GM12891 (cell line): Measurements from ENCODE around the gene TOP1.

Experiments
- DNase-seq: peaks from one replicate; pipeline ENCODE4 v3.0.0; 2011; ENCODE audit warnings: low spot score; ENCODE audit not compliant: insufficient read length
- FAIRE-seq: peaks from 2 replicates; lab custom pipeline; 2011; peaks lifted over from hg19 to GRCh38; lab: Jason Lieb, UNC
- PAX5 ChIP-seq: IDR thresholded peaks from 2 replicates; pipeline ENCODE4 v1.6.1; 2011; ENCODE audit warnings: low read length, moderate library complexity, mild to moderate bottlenecking; ENCODE audit not compliant: insufficient read depth, severe bottlenecking
- POLR2A ChIP-seq: IDR thresholded peaks from 2 replicates; pipeline ENCODE4 v1.6.1; 2011; ENCODE audit warnings: low read depth, low read length, control low read depth
- POLR2AphosphoS5 ChIP-seq: IDR thresholded peaks from 2 replicates; pipeline ENCODE4 v1.6.1; 2011; ENCODE audit warnings: low read depth, low read length, control low read depth
- POU2F2 ChIP-seq: IDR thresholded peaks from 2 replicates; pipeline ENCODE4 v1.6.1; 2011; ENCODE audit warnings: low read depth, mild to moderate bottlenecking, control low read depth, low read length, moderate library complexity
- SPI1 ChIP-seq: IDR thresholded peaks from 2 replicates; pipeline ENCODE4 v1.6.1; 2011; ENCODE audit warnings: low read depth, low read length, control low read depth
- TAF1 ChIP-seq: IDR thresholded peaks from 2 replicates; pipeline ENCODE4 v1.6.1; 2011; ENCODE audit warnings: low read depth, low read length, control low read depth

The TOP1 gene

GRCh38 chr20:41086402-41087324, 58.0 kb downstream of the TOP1 start:
- FAIRE-seq = no peak
- TF ChIP-seq POLR2A (no peak), SPI1 (no peak), TAF1 (no peak), POLR2AphosphoS5 (no peak), POU2F2 (no peak), PAX5 (no peak)

GRCh38 chr20:41087325-41087685, 58.7 kb downstream of the TOP1 start:
- no peak for DNase-seq
- no peak for FAIRE-seq

More at GRCh38 chr20:41086402-41087324, 58.0 kb downstream of the TOP1 start:
- no peak for DNase-seq

GRCh38 chr20:41087777-41088176, 59.2 kb downstream of the TOP1 start:
- FAIRE-seq (no peak), DNase-seq (no peak)
- TF ChIP-seq POLR2A (no peak), SPI1 (no peak), POLR2AphosphoS5 (no peak), TAF1 (no peak), PAX5 (no peak), POU2F2 (no peak)

More at GRCh38 chr20:41087325-41087685, 58.7 kb downstream of the TOP1 start:
- TF ChIP-seq POLR2AphosphoS5 (no peak), PAX5 (no peak)

GRCh38 chr20:41089555-41089954, 60.9 kb downstream of the TOP1 start:
- TF ChIP-seq PAX5 (no peak), POU2F2 (no peak), TAF1 (no peak), SPI1 (no peak), POLR2AphosphoS5 (no peak), POLR2A (no peak)
- DNase-seq = no peak
- no peak for FAIRE-seq

- TF ChIP-seq SPI1 (no peak), PAX5 (no peak), POLR2AphosphoS5 (no peak), POLR2A (no peak), TAF1 (no peak), POU2F2 (no peak)
- DNase-seq = no peak
- FAIRE-seq = no peak
These were observed 63.3 kb downstream of the TOP1 start for GRCh38 chr20:41091927-41092326.

- TF ChIP-seq SPI1 (no peak), POLR2AphosphoS5 (no peak), PAX5 (no peak), POU2F2 (no peak), TAF1 (no peak)
- FAIRE-seq = no peak
- DNase-seq = no peak
These were observed 65.9 kb downstream of the TOP1 start for GRCh38 chr20:41094353-41095055.

- DNase-seq (no peak), FAIRE-seq (no peak)
- TF ChIP-seq POLR2AphosphoS5 = no peak
- TF ChIP-seq PAX5 = no peak
- TF ChIP-seq SPI1 = no peak
- TF ChIP-seq POLR2A = no peak
- TF ChIP-seq TAF1 = no peak
- TF ChIP-seq POU2F2 = no peak
These were observed 66.7 kb downstream of the TOP1 start for GRCh38 chr20:41095110-41095969.

- DNase-seq (no peak), FAIRE-seq (no peak)
These were observed 70.2 kb downstream of the TOP1 start for GRCh38 chr20:41098703-41099250.

More at GRCh38 chr20:41098703-41099250, 70.2 kb downstream of the TOP1 start:
- TF ChIP-seq PAX5 = no peak
- TF ChIP-seq POLR2AphosphoS5 = no peak
- no peak for TF ChIP-seq POU2F2
- no peak for TF ChIP-seq SPI1
- TF ChIP-seq POLR2A = no peak
- TF ChIP-seq TAF1 = no peak
